22Rv1 (cell line): Measurements from ENCODE around the gene PRR7.
A peak's percentile ranks its signal among the peaks of the same experiment; 100 is the strongest.

Experiments
- H3K27ac ChIP-seq: fragments of 450-650 bp; 2 replicates; pipeline ENCODE4 v1.5.1; 2017
- ZFX ChIP-seq: fragments of 450-650 bp; IDR thresholded peaks from 2 replicates; pipeline ENCODE4 v1.6.1; 2017; ENCODE audit warnings: antibody characterized with exemption, borderline replicate concordance
- TF ChIP-seq, protein P1 (sequence below): fragments of 450-650 bp; IDR thresholded peaks from 2 replicates; pipeline ENCODE4 v1.5.1; 2017; ENCODE audit warnings: mild to moderate bottlenecking

PRR7 gene

GRCh38 chr5:177427211-177427822 is 19.3 kb upstream of the PRR7 start:
- peak overlapping the region; percentile 89 for H3K27ac ChIP-seq
- no peak for TF ChIP-seq ZFX
- TF ChIP-seq, protein P1, sequence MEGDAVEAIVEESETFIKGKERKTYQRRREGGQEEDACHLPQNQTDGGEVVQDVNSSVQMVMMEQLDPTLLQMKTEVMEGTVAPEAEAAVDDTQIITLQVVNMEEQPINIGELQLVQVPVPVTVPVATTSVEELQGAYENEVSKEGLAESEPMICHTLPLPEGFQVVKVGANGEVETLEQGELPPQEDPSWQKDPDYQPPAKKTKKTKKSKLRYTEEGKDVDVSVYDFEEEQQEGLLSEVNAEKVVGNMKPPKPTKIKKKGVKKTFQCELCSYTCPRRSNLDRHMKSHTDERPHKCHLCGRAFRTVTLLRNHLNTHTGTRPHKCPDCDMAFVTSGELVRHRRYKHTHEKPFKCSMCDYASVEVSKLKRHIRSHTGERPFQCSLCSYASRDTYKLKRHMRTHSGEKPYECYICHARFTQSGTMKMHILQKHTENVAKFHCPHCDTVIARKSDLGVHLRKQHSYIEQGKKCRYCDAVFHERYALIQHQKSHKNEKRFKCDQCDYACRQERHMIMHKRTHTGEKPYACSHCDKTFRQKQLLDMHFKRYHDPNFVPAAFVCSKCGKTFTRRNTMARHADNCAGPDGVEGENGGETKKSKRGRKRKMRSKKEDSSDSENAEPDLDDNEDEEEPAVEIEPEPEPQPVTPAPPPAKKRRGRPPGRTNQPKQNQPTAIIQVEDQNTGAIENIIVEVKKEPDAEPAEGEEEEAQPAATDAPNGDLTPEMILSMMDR = no peak

- H3K27ac ChIP-seq = peak overlapping the region; percentile 89
- TF ChIP-seq, protein P1 = no peak
- TF ChIP-seq ZFX = no peak
These were observed 18.6 kb upstream of the PRR7 start for GRCh38 chr5:177427919-177428573.

GRCh38 chr5:177428574-177429217 is 17.9 kb upstream of the PRR7 start:
- no peak for TF ChIP-seq ZFX
- TF ChIP-seq, protein P1 = no peak
- H3K27ac ChIP-seq = no peak overlapping the region

DNA sequence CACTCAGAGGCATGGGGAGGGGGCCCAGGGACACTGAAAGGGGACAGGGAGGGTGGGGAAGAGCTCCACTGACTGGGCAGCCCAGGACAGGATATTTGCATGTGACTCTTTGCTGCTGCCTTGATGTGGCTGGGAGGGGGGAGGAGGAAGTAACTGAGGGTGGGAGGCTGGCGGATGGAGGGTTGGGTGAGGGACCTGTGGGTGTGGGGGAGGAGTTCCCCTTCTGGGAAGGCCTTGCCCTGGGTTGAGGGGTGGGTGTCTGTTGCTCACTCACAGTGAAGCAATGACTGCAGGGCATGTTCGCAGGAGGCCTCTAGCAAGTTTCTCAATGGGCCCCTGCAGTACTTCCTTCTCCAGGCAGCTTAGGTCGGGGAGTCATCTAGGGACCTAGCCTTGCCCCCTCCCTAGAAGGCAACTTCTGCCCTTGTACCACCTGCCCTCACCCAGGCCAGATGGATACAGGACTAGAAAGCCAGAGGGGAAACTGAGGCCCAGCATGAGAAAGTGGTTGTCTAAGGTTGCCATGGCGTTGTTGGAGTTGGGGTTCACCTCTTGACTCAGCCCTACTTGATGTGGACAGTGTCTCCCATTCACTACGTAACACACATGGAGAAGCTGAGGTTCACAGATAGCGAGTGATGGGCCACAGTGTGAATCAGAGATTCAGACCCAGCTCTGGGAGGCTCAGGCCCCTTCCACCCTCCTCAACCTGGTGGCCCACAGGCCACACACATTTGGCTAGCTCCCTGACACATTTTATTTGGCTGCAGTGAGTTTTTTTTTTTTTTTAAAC is 17.2 kb upstream of the PRR7 start:
- TF ChIP-seq, protein P1 = no peak
- no peak for TF ChIP-seq ZFX
- H3K27ac ChIP-seq = no peak overlapping the region

- no peak overlapping the region for H3K27ac ChIP-seq
- TF ChIP-seq, protein P1 = no peak
- no peak for TF ChIP-seq ZFX
These were observed 16.3 kb upstream of the PRR7 start for GRCh38 chr5:177430140-177430951.

DNA sequence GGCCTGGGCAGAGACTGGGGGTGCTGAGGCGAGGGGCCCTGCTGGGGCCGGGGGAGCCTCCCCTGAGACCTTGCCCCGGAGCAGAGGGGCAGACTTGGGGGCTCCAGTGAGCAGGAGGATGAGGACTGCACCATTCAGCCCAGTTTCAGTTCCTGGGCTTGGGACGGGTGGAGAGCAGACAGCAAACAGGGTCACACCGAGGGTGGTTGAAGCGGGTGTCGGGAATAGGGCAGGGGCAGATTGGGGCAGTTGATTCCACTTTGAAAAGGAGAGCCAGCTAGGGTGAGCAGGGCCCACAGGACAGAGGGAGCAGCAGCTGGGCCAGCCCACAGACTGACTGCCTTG is 15.7 kb upstream of the PRR7 start:
- no peak overlapping the region for H3K27ac ChIP-seq

More for the DNA sequence above, 15.7 kb upstream of the PRR7 start:
- TF ChIP-seq, protein P1 = no peak
- TF ChIP-seq ZFX = no peak
